Esophagus squamous epithelium (tissue), 4 donors: ENCODE measurements around the gene CTAG1A.

Source experiments
- POLR2A ChIP-seq, 4 donors: fragments of 450-650 bp; IDR thresholded peaks; one replicate each; pipeline ENCODE4 v1.6.1; 2017; ENCODE audit warnings: antibody characterized with exemption in 4 of 4, mild to moderate bottlenecking in 4 of 4, moderate library complexity in 3 of 4
- TF ChIP-seq, protein P1 (sequence below), 6 experiments: fragments of 450-650 bp in 4 of 6; fragments of 200-600 bp in 2 of 6; sonication (generic) in 2 of 6; IDR thresholded peaks; one replicate each; pipeline ENCODE4 v1.5.1; 2016 to 2019; ENCODE audit warnings: antibody characterized with exemption in 6 of 6, mild to moderate bottlenecking in 4 of 6, moderate library complexity in 4 of 6

DNA sequence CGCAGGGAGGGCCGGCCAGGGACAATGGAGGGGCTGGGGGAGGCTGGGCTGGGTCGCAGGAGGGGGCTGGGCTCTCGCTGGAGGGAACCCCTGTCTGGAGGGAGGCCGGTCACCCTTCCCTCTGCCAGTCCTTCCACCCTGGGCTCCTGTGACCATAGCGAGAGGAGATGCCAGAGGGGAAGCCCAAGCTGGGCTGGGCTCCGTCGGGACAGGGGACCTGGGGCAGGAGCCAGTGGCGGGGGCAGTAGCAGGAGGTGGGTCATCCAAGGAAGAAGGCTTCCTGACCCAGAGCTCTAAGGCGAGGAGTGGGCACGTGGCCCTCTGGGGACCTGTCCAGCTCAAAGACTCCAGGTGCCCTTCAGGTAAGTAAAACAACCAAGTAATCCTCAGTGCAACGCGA, 17.3 kb downstream of the CTAG1A start:
- TF ChIP-seq, protein P1, sequence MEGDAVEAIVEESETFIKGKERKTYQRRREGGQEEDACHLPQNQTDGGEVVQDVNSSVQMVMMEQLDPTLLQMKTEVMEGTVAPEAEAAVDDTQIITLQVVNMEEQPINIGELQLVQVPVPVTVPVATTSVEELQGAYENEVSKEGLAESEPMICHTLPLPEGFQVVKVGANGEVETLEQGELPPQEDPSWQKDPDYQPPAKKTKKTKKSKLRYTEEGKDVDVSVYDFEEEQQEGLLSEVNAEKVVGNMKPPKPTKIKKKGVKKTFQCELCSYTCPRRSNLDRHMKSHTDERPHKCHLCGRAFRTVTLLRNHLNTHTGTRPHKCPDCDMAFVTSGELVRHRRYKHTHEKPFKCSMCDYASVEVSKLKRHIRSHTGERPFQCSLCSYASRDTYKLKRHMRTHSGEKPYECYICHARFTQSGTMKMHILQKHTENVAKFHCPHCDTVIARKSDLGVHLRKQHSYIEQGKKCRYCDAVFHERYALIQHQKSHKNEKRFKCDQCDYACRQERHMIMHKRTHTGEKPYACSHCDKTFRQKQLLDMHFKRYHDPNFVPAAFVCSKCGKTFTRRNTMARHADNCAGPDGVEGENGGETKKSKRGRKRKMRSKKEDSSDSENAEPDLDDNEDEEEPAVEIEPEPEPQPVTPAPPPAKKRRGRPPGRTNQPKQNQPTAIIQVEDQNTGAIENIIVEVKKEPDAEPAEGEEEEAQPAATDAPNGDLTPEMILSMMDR (IDR thresholded peaks at IDR 0.05) = no peak
- no peak for TF ChIP-seq POLR2A (IDR thresholded peaks at IDR 0.05)
